ENCODE results near the gene EFCAB5. TPM values are rescaled to one million over a fixed set of nuclear protein-coding genes. Genes with fewer than 3 reads are reported as not detected.

The EFCAB5 gene
- total and polyA plus RNA-seq, 2 of the 8 experiments (the other 6 are each of a cell fraction or from before 2014, with no cell fraction given) = 0.05 to 0.34 TPM

DNA sequence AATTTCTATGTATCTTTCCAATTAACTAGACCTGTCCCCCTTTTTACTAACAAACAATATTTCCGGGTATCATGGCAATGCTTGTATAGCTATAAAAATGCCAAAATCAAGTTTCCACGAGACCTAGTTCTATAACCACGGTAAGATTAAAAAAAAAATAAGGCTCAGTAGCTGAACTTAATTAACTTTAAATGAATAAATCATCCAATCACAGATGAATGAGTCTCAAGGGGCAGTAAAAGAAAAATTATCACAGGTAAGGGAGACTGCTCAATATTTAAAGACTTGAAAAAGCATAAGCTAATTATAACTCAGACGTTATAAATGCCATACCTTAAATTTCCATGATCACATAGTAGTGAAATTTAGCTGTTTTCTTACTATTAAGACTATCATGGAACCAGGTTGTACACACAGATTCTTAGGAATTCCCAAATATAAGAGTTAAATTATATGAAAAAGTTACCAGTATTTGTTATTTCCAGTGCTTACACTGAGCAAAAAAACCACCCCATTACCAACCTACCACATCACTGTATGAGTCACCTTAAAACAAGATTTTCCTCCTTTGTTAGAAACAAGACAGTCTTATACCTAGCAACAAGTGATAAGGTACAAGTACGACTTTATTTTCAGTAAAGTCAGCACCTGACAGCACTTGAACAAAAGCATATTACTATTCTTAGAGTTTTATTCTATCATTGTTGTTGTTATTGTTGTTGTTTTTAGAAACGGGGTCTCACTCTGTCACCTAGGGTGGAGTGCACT is 32.0 kb upstream of the EFCAB5 start (continued):
- TF ChIP-seq, protein P1, sequence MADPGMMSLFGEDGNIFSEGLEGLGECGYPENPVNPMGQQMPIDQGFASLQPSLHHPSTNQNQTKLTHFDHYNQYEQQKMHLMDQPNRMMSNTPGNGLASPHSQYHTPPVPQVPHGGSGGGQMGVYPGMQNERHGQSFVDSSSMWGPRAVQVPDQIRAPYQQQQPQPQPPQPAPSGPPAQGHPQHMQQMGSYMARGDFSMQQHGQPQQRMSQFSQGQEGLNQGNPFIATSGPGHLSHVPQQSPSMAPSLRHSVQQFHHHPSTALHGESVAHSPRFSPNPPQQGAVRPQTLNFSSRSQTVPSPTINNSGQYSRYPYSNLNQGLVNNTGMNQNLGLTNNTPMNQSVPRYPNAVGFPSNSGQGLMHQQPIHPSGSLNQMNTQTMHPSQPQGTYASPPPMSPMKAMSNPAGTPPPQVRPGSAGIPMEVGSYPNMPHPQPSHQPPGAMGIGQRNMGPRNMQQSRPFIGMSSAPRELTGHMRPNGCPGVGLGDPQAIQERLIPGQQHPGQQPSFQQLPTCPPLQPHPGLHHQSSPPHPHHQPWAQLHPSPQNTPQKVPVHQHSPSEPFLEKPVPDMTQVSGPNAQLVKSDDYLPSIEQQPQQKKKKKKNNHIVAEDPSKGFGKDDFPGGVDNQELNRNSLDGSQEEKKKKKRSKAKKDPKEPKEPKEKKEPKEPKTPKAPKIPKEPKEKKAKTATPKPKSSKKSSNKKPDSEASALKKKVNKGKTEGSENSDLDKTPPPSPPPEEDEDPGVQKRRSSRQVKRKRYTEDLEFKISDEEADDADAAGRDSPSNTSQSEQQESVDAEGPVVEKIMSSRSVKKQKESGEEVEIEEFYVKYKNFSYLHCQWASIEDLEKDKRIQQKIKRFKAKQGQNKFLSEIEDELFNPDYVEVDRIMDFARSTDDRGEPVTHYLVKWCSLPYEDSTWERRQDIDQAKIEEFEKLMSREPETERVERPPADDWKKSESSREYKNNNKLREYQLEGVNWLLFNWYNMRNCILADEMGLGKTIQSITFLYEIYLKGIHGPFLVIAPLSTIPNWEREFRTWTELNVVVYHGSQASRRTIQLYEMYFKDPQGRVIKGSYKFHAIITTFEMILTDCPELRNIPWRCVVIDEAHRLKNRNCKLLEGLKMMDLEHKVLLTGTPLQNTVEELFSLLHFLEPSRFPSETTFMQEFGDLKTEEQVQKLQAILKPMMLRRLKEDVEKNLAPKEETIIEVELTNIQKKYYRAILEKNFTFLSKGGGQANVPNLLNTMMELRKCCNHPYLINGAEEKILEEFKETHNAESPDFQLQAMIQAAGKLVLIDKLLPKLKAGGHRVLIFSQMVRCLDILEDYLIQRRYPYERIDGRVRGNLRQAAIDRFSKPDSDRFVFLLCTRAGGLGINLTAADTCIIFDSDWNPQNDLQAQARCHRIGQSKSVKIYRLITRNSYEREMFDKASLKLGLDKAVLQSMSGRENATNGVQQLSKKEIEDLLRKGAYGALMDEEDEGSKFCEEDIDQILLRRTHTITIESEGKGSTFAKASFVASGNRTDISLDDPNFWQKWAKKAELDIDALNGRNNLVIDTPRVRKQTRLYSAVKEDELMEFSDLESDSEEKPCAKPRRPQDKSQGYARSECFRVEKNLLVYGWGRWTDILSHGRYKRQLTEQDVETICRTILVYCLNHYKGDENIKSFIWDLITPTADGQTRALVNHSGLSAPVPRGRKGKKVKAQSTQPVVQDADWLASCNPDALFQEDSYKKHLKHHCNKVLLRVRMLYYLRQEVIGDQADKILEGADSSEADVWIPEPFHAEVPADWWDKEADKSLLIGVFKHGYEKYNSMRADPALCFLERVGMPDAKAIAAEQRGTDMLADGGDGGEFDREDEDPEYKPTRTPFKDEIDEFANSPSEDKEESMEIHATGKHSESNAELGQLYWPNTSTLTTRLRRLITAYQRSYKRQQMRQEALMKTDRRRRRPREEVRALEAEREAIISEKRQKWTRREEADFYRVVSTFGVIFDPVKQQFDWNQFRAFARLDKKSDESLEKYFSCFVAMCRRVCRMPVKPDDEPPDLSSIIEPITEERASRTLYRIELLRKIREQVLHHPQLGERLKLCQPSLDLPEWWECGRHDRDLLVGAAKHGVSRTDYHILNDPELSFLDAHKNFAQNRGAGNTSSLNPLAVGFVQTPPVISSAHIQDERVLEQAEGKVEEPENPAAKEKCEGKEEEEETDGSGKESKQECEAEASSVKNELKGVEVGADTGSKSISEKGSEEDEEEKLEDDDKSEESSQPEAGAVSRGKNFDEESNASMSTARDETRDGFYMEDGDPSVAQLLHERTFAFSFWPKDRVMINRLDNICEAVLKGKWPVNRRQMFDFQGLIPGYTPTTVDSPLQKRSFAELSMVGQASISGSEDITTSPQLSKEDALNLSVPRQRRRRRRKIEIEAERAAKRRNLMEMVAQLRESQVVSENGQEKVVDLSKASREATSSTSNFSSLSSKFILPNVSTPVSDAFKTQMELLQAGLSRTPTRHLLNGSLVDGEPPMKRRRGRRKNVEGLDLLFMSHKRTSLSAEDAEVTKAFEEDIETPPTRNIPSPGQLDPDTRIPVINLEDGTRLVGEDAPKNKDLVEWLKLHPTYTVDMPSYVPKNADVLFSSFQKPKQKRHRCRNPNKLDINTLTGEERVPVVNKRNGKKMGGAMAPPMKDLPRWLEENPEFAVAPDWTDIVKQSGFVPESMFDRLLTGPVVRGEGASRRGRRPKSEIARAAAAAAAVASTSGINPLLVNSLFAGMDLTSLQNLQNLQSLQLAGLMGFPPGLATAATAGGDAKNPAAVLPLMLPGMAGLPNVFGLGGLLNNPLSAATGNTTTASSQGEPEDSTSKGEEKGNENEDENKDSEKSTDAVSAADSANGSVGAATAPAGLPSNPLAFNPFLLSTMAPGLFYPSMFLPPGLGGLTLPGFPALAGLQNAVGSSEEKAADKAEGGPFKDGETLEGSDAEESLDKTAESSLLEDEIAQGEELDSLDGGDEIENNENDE (IDR thresholded peaks at IDR 0.05; ENCODE audit: insufficient replicate concordance, low read length) = no peak
- TF ChIP-seq BRCA1 (IDR thresholded peaks at IDR 0.05; ENCODE audit: low read depth, low read length) (no peak), CREB1 (IDR thresholded peaks at IDR 0.05) (no peak)
